Common myeloid progenitor, CD34-positive (primary cell): Measurements from ENCODE around the gene NEDD4L.

Experiments
- CTCF ChIA-PET: fragments of 350-600 bp; sonication (Branson Sonifier 250); formaldehyde crosslinking; loops from one replicate; lab custom pipeline; 2021; ENCODE audit warnings: antibody characterized with exemption; lab: Charles Lee
- POLR2A ChIA-PET: fragments of 350-600 bp; sonication (Branson Sonifier 250); formaldehyde crosslinking; loops from one replicate; lab custom pipeline; 2021; ENCODE audit warnings: antibody characterized with exemption; lab: Charles Lee
- DNase-seq, 3 donors: peaks; one replicate each; pipeline versions ENCODE4 v3.0.0 to v3.0.0-alpha.2; 2013
- H3K27ac ChIP-seq, 2 experiments: 1 replicate in 1 of 2; 2 replicates in 1 of 2; pipeline ENCODE4 v1.7.0; 2013; ENCODE audit warnings: inconsistent platforms in 2 of 2, low read length in 2 of 2, mild to moderate bottlenecking in 2 of 2, low read depth in 1 of 2, moderate library complexity in 1 of 2; ENCODE audit not compliant: severe bottlenecking in 2 of 2, insufficient read depth in 1 of 2, poor library complexity in 1 of 2
- H3K27me3 ChIP-seq, 5 experiments: replicated peaks in 2 of 5; 1 replicate in 3 of 5; 2 replicates in 2 of 5; pipeline versions ENCODE4 v1.6.1 to v1.7.0; 2013; ENCODE audit warnings: low read length in 4 of 5, mild to moderate bottlenecking in 2 of 5, moderate library complexity in 2 of 5, inconsistent platforms in 1 of 5; ENCODE audit not compliant: insufficient read depth in 5 of 5, control insufficient read depth in 4 of 5
- H3K36me3 ChIP-seq, 4 experiments: 1 replicate in 2 of 4; 2 replicates in 2 of 4; pipeline versions ENCODE4 v1.6.1 to v1.7.0; 2013; ENCODE audit warnings: low read length in 3 of 4, control low read depth in 1 of 4, mild to moderate bottlenecking in 1 of 4; ENCODE audit not compliant: control insufficient read depth in 4 of 4, insufficient read depth in 4 of 4
- H3K4me1 ChIP-seq, 4 experiments: 1 replicate in 3 of 4; 2 replicates in 1 of 4; pipeline versions ENCODE4 v1.6.1 to v1.7.1; 2013; ENCODE audit warnings: low read length in 3 of 4, mild to moderate bottlenecking in 3 of 4, control low read depth in 1 of 4, inconsistent platforms in 1 of 4, moderate library complexity in 1 of 4; ENCODE audit not compliant: control insufficient read depth in 4 of 4, insufficient read depth in 4 of 4; ENCODE audit errors: control extremely low read depth in 1 of 4
- H3K4me3 ChIP-seq, 7 experiments: 1 replicate in 4 of 7; 2 replicates in 3 of 7; pipeline versions ENCODE4 v1.5.1 to v1.7.0; 2013; ENCODE audit warnings: mild to moderate bottlenecking in 7 of 7, low read length in 6 of 7, moderate library complexity in 6 of 7, inconsistent platforms in 2 of 7, low read depth in 2 of 7, control low read depth in 1 of 7; ENCODE audit not compliant: insufficient read depth in 4 of 7, control insufficient read depth in 1 of 7; ENCODE audit errors: extremely low read depth in 1 of 7
- H3K9me3 ChIP-seq, 5 experiments: 1 replicate in 4 of 5; 2 replicates in 1 of 5; pipeline versions ENCODE4 v1.6.1 to v1.7.1; 2013; ENCODE audit warnings: low read length in 4 of 5, mild to moderate bottlenecking in 2 of 5, inconsistent platforms in 1 of 5, low read depth in 1 of 5, moderate library complexity in 1 of 5; ENCODE audit not compliant: control insufficient read depth in 4 of 5, insufficient read depth in 2 of 5; ENCODE audit errors: control extremely low read depth in 1 of 5
- WGBS: methylation state at CpG from one replicate; pipeline ENCODE4 v1.1.5; 2013; ENCODE audit not compliant: insufficient coverage; 5-methylcytosine and 5-hydroxymethylcytosine counted together

Gene NEDD4L

GRCh38 chr18:58239879-58240278, 195.9 kb downstream of the NEDD4L start:
- Histone ChIP-seq H3K27ac (no peak overlapping the region), H3K27me3 (no peaks in the 10 kb centered on the region), H3K36me3 (no peaks in the 10 kb centered on the region), H3K4me3 (no peak overlapping the region), H3K9me3 (no peaks in the 10 kb centered on the region), H3K4me1 (no peaks in the 10 kb centered on the region)
- POLR2A ChIA-PET: no interaction called here
- 93% methylated on average over 1 of the region's 1 CpG for WGBS
- DNase-seq: no peak
- CTCF ChIA-PET: no interaction called here

- Histone ChIP-seq H3K27me3 (no peaks in the 10 kb centered on the region), H3K27ac (no peak overlapping the region), H3K4me3 (no peak overlapping the region), H3K9me3 (no peaks in the 10 kb centered on the region), H3K36me3 (no peaks in the 10 kb centered on the region), H3K4me1 (no peaks in the 10 kb centered on the region)
- CTCF ChIA-PET: interaction anchor here (0.8 to 2.0 kb wide), 2 partner anchors 12 to 18 kb away, joined by 3 to 5 read pairs; no protein-coding TSS in a partner anchor
- 100% methylated on average over 5 of the region's 6 CpGs for WGBS
- POLR2A ChIA-PET: interaction anchor here (0.6 kb wide), 1 partner anchor 726 kb away, joined by 3 read pairs; no protein-coding TSS in a partner anchor
- no peak for DNase-seq
These were observed 197.1 kb downstream of the NEDD4L start for GRCh38 chr18:58241026-58241679.

GRCh38 chr18:58241877-58242276, 197.9 kb downstream of the NEDD4L start:
- 97% methylated on average over 5 of the region's 6 CpGs for WGBS
- Histone ChIP-seq H3K4me3 (no peak overlapping the region), H3K4me1 (no peaks in the 10 kb centered on the region), H3K9me3 (no peaks in the 10 kb centered on the region), H3K27me3 (no peaks in the 10 kb centered on the region), H3K36me3 (no peaks in the 10 kb centered on the region), H3K27ac (no peak overlapping the region)
- CTCF ChIA-PET: interaction anchor here (2.0 kb wide), 1 partner anchor 13 kb away, joined by 5 read pairs; no protein-coding TSS in a partner anchor
- POLR2A ChIA-PET: no interaction called here
- no peak for DNase-seq

DNA sequence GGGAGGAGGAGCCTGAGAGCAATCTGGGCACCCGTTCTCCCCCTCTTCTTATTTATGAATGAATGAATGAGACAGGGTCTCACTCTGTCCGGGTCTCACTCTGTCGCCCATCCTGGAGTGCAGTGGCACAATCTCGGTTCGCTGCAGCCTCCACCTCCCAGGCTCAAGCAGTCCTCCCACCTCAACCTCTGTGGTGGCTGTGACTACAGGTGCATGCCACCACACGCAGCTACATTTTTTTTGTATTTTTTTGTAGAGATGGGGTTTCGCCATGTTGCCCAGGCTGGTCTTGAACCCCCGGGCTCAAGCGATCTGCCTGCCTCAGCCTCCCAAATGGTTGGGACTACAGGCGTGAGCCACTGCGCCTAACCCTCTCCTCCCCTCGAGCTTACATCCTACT, 198.4 kb downstream of the NEDD4L start:
- CTCF ChIA-PET: interaction anchor here (2.0 kb wide), 1 partner anchor 13 kb away, joined by 5 read pairs; no protein-coding TSS in a partner anchor
- POLR2A ChIA-PET: no interaction called here
- H3K4me1 ChIP-seq: no peaks in the 10 kb centered on the region

DNA sequence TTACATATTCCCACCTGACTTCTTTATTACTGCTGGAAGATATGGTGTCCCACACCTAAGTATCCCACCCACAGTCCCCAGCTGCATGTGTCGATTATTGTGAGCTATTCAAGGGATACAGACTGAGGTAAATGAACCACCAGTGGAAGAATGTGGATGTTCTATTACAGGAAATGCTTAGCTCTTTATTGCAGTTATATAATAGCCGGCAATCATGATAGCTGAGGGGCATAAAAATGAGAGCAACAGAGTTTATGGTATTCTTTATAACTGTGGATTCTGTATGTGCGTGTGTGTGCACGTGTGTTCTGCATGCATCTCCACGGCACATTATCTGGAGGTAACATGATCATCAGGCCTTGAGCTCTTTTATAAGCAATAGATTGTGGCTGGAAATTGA, 198.9 kb downstream of the NEDD4L start:
- Histone ChIP-seq H3K9me3 (no peaks in the 10 kb centered on the region), H3K4me3 (no peak overlapping the region), H3K27me3 (no peaks in the 10 kb centered on the region), H3K27ac (no peak overlapping the region), H3K36me3 (no peaks in the 10 kb centered on the region), H3K4me1 (no peaks in the 10 kb centered on the region)
- DNase-seq: no peak
- CTCF ChIA-PET: no interaction called here
- POLR2A ChIA-PET: no interaction called here
- 87% methylated on average over 4 of the region's 5 CpGs for WGBS

More for the DNA sequence above, 198.4 kb downstream of the NEDD4L start:
- Histone ChIP-seq H3K9me3 (no peaks in the 10 kb centered on the region), H3K27me3 (no peaks in the 10 kb centered on the region), H3K27ac (no peak overlapping the region), H3K4me3 (no peak overlapping the region), H3K36me3 (no peaks in the 10 kb centered on the region)
- 95% methylated on average over 11 of the region's 12 CpGs for WGBS
- no peak for DNase-seq

GRCh38 chr18:58243401-58243800, 199.4 kb downstream of the NEDD4L start:
- 89% methylated on average over 3 of the region's 5 CpGs for whole genome bisulfite sequencing

GRCh38 chr18:58247363-58247834, 203.4 kb downstream of the NEDD4L start:
- Histone ChIP-seq H3K4me1 (no peaks in the 10 kb centered on the region), H3K27me3 (no peaks in the 10 kb centered on the region), H3K27ac (no peak overlapping the region), H3K4me3 (no peak overlapping the region), H3K9me3 (no peaks in the 10 kb centered on the region), H3K36me3 (no peaks in the 10 kb centered on the region)
- POLR2A ChIA-PET: no interaction called here
- no peak for DNase-seq
- WGBS: 97% methylated on average over 17 of the region's 20 CpGs
- CTCF ChIA-PET: no interaction called here

More at GRCh38 chr18:58243401-58243800, 199.4 kb downstream of the NEDD4L start:
- no peaks in the 10 kb centered on the region for H3K36me3 ChIP-seq
- no peak for DNase-seq
- H3K4me3 ChIP-seq: no peak overlapping the region
- H3K9me3 ChIP-seq: no peaks in the 10 kb centered on the region
- POLR2A ChIA-PET: interaction anchor here (0.5 kb wide), 1 partner anchor 856 kb away, joined by 3 read pairs; no protein-coding TSS in a partner anchor
- H3K27ac ChIP-seq: no peak overlapping the region
- no peaks in the 10 kb centered on the region for H3K4me1 ChIP-seq
- CTCF ChIA-PET: no interaction called here
- no peaks in the 10 kb centered on the region for H3K27me3 ChIP-seq
